Prostate gland (tissue), 2 donors: ENCODE data around the gene DNAH12. TPM values are rescaled to one million over a fixed set of nuclear protein-coding genes. Genes with fewer than 3 reads are reported as not detected.
"Not testable (repeated sequence)": the region's sequence is repeated elsewhere in the genome, so short reads cannot be mapped to it uniquely, and the experiment has no call there.

Experiments used
- DNase-seq: peaks from one replicate; pipeline ENCODE4 v3.0.0-alpha.2; 2019; ENCODE audit warnings: low spot score
- H3K27ac ChIP-seq, 2 donors: fragments of 200-600 bp; sonication (generic); 2 replicates each; pipeline ENCODE4 v1.5.1; 2017 to 2019
- H3K27me3 ChIP-seq: fragments of 200-600 bp; sonication (generic); replicated peaks from 2 replicates; pipeline ENCODE4 v1.5.1; 2019; ENCODE audit not compliant: insufficient read depth
- H3K36me3 ChIP-seq, 2 donors: fragments of 200-600 bp; sonication (generic); 1 replicate in 1 of 2; 2 replicates in 1 of 2; pipeline versions ENCODE4 v1.5.1 to v1.8.1; 2017 to 2019
- H3K4me1 ChIP-seq: fragments of 200-600 bp; sonication (generic); replicated peaks from 2 replicates; pipeline ENCODE4 v1.5.1; 2019
- H3K4me3 ChIP-seq, 2 donors: fragments of 200-600 bp; sonication (generic); 2 replicates each; pipeline ENCODE4 v1.5.1; 2017 to 2019
- H3K9me3 ChIP-seq: fragments of 200-600 bp; sonication (generic); 2 replicates; pipeline ENCODE4 v1.5.1; 2017
- POLR2A ChIP-seq: fragments of 450-650 bp; IDR thresholded peaks from one replicate; pipeline ENCODE4 v1.6.1; 2016; ENCODE audit warnings: antibody characterized with exemption, mild to moderate bottlenecking
- POLR2AphosphoS5 ChIP-seq: sonication (generic); formaldehyde crosslinking; IDR thresholded peaks from one replicate; pipeline ENCODE4 v1.6.1; 2017; ENCODE audit warnings: antibody characterized with exemption
- WGBS: methylation state at CpG from one replicate; pipeline ENCODE4 v1.1.5; 2018; 5-methylcytosine and 5-hydroxymethylcytosine counted together
- intact Hi-C: fragments of 100-400 bp; cut with DNase I; formaldehyde crosslinking; loops from one replicate; pipeline ENCODE4 v1.14.2; 2022
- total RNA-seq, 2 donors: library from RNA; depleted of rRNA; stranded (reverse); fragments of >200 nt; gene quantifications; one replicate each; pipeline ENCODE4 v1.1.0, GENCODE V29; 2016
- TF ChIP-seq, protein P1 (sequence below), 4 experiments: fragments of 200-600 bp in 2 of 4; fragments of 450-650 bp in 2 of 4; sonication (generic) in 2 of 4; IDR thresholded peaks; 1 replicate in 3 of 4; 2 replicates in 1 of 4; pipeline ENCODE4 v1.5.1; 2016 to 2019; ENCODE audit warnings: antibody characterized with exemption in 4 of 4, mild to moderate bottlenecking in 2 of 4, moderate library complexity in 2 of 4

DNAH12 gene
- total RNA-seq, 2 donors from 2014 or later = 0.05 to 1.8 TPM

DNA sequence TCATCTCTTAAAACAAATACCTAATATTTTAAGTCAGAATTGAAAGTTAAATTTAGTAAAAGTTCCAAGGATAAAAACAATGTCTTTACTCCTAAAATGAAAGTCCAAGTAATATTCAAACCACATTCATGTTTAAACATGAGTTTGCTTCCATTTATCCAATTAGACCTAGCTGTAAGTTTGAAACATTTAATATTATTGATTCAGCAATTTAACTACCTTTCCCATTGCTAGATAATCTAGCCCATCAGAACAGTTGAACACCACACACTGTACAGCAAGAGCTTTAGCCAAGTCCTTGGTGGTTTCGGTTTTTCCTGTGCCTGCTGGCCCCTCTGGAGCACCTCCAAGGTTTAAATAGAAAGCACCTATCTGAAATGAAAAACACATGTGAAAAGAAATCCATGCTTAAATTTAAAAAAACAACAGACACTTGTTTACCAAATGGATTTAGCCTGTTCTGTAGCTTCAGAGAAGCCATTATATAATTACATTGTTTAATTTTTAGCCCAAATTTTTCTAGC, 97.8 kb downstream of the DNAH12 start:
- no peak overlapping the region for H3K27ac ChIP-seq
- H3K9me3 ChIP-seq = no peaks in the 10 kb centered on the region
- WGBS = 3% methylated on average over 1 of the region's 1 CpG
- no peaks in the 10 kb centered on the region for H3K27me3 ChIP-seq
- H3K36me3 ChIP-seq = no peaks in the 10 kb centered on the region
- H3K4me1 ChIP-seq = no peaks in the 10 kb centered on the region
- intact Hi-C loops = no loop called here
- TF ChIP-seq POLR2A (no peak), POLR2AphosphoS5 (no peak)
- TF ChIP-seq, protein P1, sequence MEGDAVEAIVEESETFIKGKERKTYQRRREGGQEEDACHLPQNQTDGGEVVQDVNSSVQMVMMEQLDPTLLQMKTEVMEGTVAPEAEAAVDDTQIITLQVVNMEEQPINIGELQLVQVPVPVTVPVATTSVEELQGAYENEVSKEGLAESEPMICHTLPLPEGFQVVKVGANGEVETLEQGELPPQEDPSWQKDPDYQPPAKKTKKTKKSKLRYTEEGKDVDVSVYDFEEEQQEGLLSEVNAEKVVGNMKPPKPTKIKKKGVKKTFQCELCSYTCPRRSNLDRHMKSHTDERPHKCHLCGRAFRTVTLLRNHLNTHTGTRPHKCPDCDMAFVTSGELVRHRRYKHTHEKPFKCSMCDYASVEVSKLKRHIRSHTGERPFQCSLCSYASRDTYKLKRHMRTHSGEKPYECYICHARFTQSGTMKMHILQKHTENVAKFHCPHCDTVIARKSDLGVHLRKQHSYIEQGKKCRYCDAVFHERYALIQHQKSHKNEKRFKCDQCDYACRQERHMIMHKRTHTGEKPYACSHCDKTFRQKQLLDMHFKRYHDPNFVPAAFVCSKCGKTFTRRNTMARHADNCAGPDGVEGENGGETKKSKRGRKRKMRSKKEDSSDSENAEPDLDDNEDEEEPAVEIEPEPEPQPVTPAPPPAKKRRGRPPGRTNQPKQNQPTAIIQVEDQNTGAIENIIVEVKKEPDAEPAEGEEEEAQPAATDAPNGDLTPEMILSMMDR (IDR thresholded peaks at IDR 0.05) = no peak
- DNase-seq = no peak
- H3K4me3 ChIP-seq = no peak overlapping the region

DNA sequence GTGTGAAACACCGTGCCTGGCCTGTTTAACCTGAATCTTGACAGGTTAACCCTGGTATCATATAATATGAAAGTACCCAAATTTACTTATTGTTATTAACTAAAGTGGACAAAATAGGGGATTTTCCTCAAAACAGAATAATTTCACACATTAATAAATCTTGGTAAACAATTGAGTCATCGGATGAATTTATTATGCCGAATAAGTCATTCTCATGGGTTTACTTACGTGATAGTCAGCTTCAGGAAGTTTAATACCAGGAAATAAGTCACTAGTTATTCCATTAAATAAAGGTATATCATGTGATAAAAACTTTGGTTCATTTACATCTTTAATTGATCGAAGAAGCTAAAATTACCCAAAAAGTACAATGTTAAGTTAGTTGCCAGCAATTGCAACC, 99.7 kb downstream of the DNAH12 start:
- intact Hi-C loops = no loop called here
- DNase-seq = no peak
- WGBS = 91% methylated on average over 5 of the region's 5 CpGs
- Histone ChIP-seq H3K27ac (no peak overlapping the region), H3K36me3 (no peaks in the 10 kb centered on the region), H3K27me3 (no peaks in the 10 kb centered on the region), H3K4me1 (no peaks in the 10 kb centered on the region), H3K9me3 (no peaks in the 10 kb centered on the region), H3K4me3 (no peak overlapping the region)
- TF ChIP-seq POLR2AphosphoS5 (no peak), POLR2A (no peak)
- TF ChIP-seq, protein P1 (IDR thresholded peaks at IDR 0.05) = no peak

- H3K27ac ChIP-seq, intact Hi-C loops, H3K9me3 ChIP-seq, H3K27me3 ChIP-seq, H3K4me3 ChIP-seq, H3K4me1 ChIP-seq, H3K36me3 ChIP-seq, DNase-seq: not testable (repeated sequence)
Observed at GRCh38 chr3:57440144-57440543, 104.0 kb downstream of the DNAH12 start.

DNA sequence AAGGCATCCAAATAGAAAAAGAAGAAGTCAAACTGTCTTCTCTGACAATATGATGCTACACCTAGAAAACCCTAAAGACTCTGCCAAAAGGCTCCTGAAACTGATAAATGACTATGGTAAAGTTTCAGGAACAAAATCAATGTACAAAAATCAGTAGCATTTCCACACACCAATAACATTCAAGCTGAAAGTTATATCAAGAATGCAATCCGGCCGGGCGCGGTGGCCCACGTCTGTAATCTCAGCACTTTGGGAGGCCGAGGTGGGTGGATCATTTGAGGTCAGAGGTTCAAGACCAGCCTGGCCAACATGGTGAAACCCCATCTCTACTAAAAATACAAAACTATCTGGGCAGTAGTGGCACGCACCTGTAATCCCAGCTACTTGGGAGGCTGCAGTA, 105.7 kb downstream of the DNAH12 start:
- intact Hi-C loops, DNase-seq, H3K9me3 ChIP-seq, H3K4me1 ChIP-seq, H3K4me3 ChIP-seq, H3K27ac ChIP-seq, H3K27me3 ChIP-seq, H3K36me3 ChIP-seq: not testable (repeated sequence)
- 96% methylated on average over 7 of the region's 7 CpGs for WGBS

DNA sequence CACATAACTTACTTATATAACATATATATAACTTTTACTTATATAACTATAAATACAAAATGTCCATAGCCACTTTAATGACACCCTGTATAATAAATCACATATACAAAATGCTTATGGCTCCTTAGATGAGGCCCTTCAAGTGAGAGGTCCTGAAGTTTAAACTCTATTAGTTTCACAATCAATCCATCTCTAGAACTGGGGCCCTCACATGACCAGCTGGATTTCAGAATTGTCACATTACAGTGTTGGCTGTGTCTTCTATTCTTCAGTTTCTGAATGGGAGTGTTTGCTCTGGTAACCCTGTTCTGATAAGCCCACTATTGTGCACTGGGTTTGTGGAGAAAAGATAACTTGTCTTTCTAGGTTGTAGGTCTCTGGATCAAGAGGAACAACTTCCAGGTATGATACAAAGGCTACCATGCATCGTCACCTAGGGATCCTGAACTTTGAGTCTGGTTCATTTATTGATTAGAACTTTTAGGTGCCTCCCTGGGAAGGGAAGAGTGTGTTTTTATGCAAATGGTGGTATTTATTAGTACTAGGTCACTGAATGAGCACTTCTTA, 107.9 kb downstream of the DNAH12 start:
- DNase-seq = no peak
- no peaks in the 10 kb centered on the region for H3K27me3 ChIP-seq
- TF ChIP-seq POLR2AphosphoS5 (no peak), POLR2A (no peak)
- TF ChIP-seq, protein P1 (IDR thresholded peaks at IDR 0.05) = no peak
- H3K4me3 ChIP-seq = no peak overlapping the region
- WGBS = 90% methylated on average over 1 of the region's 1 CpG
- H3K4me1 ChIP-seq = no peaks in the 10 kb centered on the region
- no peak overlapping the region for H3K27ac ChIP-seq
- intact Hi-C loops = no loop called here
- H3K36me3 ChIP-seq = no peaks in the 10 kb centered on the region
- no peaks in the 10 kb centered on the region for H3K9me3 ChIP-seq

DNA sequence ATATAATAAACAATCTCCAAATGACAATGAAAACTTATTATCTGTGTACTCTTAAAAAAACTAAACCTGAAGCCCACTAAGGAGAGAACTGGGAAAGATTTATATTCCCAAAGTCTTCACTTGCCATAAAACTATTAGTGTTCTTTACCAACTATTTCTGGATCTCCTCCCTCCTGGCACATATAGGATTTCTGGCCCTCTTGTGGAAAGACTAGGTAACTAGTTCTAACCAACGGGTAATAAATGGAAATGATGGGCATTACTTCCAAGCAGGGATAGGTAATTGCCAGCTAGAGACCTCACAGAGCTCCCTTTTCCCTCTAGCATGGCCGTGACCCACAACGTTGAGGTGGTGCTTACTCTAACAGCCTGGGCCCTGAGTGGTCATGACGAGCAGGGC, 110.1 kb downstream of the DNAH12 start:
- WGBS = 34% methylated on average over 4 of the region's 4 CpGs
- no peak overlapping the region for H3K4me3 ChIP-seq
- no peaks in the 10 kb centered on the region for H3K36me3 ChIP-seq

More for the DNA sequence above, 110.1 kb downstream of the DNAH12 start:
- Histone ChIP-seq H3K9me3 (no peaks in the 10 kb centered on the region), H3K27me3 (no peaks in the 10 kb centered on the region), H3K27ac (no peak overlapping the region), H3K4me1 (no peaks in the 10 kb centered on the region)
- TF ChIP-seq POLR2A (no peak), POLR2AphosphoS5 (no peak)
- TF ChIP-seq, protein P1 (IDR thresholded peaks at IDR 0.05) = peak in 2 of 4 experiments; percentile 39 to 50
- intact Hi-C loops = no loop called here
- no peak for DNase-seq
